ENCODE results near the gene TMCO4. TPM values are rescaled to one million over a fixed set of nuclear protein-coding genes. Genes with fewer than 3 reads are reported as not detected.

TMCO4 gene
- total and polyA plus RNA-seq, 2 donors (not counting 3 experiments of a cell fraction or from before 2014, with no cell fraction given), result 7.6 to 10.3 TPM

DNA sequence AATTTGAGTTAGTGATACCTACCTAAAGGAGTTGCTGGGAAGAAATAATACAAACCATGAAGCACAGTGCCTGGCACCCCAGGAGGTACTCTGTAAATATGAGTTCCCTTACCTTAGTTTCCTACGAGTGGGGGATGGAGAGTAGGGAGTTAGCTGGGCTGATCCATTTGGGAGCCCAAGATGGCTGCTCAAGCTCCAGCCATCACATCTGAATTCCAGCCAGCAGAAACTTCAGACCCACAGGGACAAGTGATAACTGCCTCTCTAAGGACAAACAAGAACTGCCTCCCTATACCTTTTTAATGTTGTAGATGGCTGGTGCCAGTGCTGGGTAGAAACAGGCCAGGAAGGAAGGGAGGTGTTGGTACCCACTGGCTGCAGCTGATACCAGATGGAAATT lies 112.3 kb downstream of the TMCO4 start:
- Histone ChIP-seq H3K27ac (ENCODE audit: insufficient read depth, low read depth, low read length) (no peak overlapping the region), H3K79me2 (ENCODE audit: control insufficient read depth, insufficient read depth, low read length) (no peaks in the 10 kb centered on the region), H3K4me3 (replicated peaks in 1 of 3; ENCODE audit: insufficient read depth in 1 of 3, low read depth in 1 of 3, low read length in 3 of 3) (no peak overlapping the region), H3K4me1 (ENCODE audit: control insufficient read depth, extremely low read depth, insufficient read depth, low read length) (no peaks in the 10 kb centered on the region), H3K27me3 (ENCODE audit: control insufficient read depth in 2 of 2, insufficient read depth in 2 of 2, low read length in 2 of 2) (no peaks in the 10 kb centered on the region), H3K4me2 (ENCODE audit: insufficient read depth, low read length) (no peak overlapping the region), H3K9ac (replicated peaks; ENCODE audit: extremely low read depth, insufficient read depth, low read length) (no peak overlapping the region), H3K9me1 (replicated peaks; ENCODE audit: control insufficient read depth, extremely low read depth, insufficient read depth, low read length) (no peaks in the 10 kb centered on the region), H3K36me3 (ENCODE audit: control insufficient read depth in 2 of 2, extremely low read depth in 1 of 2, insufficient read depth in 2 of 2, low read length in 2 of 2) (no peaks in the 10 kb centered on the region), H3K9me3 (replicated peaks; ENCODE audit: control insufficient read depth, insufficient read depth, low read length) (no peaks in the 10 kb centered on the region), H4K20me1 (replicated peaks; ENCODE audit: control insufficient read depth, extremely low read depth, insufficient read depth, low read length) (no peaks in the 10 kb centered on the region), H2AFZ (ENCODE audit: low read depth, low read length) (no peak overlapping the region)
- no peak for TF ChIP-seq POLR2A (IDR thresholded peaks at IDR 0.05; ENCODE audit: low read depth, low read length)
- CTCF ChIA-PET, result interaction anchor here (1.1 to 10.5 kb wide), 2 partner anchors 18 to 28 kb away, joined by 4 to 53 read pairs; no protein-coding TSS in a partner anchor
- intact Hi-C loops (cut with micrococcal nuclease) (no loop called here), dilution Hi-C loops (cut with MboI; ENCODE audit: extremely low pct_ligation_motif_present, low sequenced_read_pairs) (no loop called here)
- DNase-seq (ENCODE audit: low read depth, low spot score), result no peak
- no peak for FAIRE-seq
- no TSS peak for BruUV-seq (replicated peaks)
- POLR2A ChIA-PET, result no interaction called here

DNA sequence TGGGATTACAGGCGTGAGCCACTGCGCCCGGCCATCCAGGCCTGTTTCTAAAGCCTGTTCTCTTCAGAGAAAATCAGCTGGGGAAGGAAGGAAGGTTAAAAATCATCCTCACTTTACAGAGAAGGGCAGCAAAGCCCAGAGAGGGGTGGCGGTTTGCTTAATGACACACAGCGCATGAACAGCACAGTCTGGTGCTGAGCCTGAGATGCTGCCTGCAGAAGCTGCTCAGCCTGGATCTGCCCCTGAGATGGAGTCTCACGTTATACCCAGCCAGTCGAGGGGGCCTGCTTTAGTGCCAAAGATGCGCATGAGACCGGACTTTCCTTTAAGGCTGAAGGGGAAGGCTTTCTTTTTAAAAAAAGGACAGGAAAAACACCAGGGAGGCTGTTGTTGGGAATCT lies 113.7 kb downstream of the TMCO4 start:
- Histone ChIP-seq H4K20me1 (replicated peaks; ENCODE audit: control insufficient read depth, extremely low read depth, insufficient read depth, low read length) (no peaks in the 10 kb centered on the region), H3K4me1 (ENCODE audit: control insufficient read depth, extremely low read depth, insufficient read depth, low read length) (no peaks in the 10 kb centered on the region), H3K27ac (ENCODE audit: insufficient read depth, low read depth, low read length) (no peak overlapping the region), H3K27me3 (ENCODE audit: control insufficient read depth in 2 of 2, insufficient read depth in 2 of 2, low read length in 2 of 2) (no peaks in the 10 kb centered on the region), H3K9me1 (replicated peaks; ENCODE audit: control insufficient read depth, extremely low read depth, insufficient read depth, low read length) (no peaks in the 10 kb centered on the region), H3K9me3 (replicated peaks; ENCODE audit: control insufficient read depth, insufficient read depth, low read length) (no peaks in the 10 kb centered on the region), H3K9ac (replicated peaks; ENCODE audit: extremely low read depth, insufficient read depth, low read length) (no peak overlapping the region), H2AFZ (ENCODE audit: low read depth, low read length) (no peak overlapping the region), H3K79me2 (ENCODE audit: control insufficient read depth, insufficient read depth, low read length) (no peaks in the 10 kb centered on the region), H3K36me3 (ENCODE audit: control insufficient read depth in 2 of 2, extremely low read depth in 1 of 2, insufficient read depth in 2 of 2, low read length in 2 of 2) (no peaks in the 10 kb centered on the region), H3K4me2 (ENCODE audit: insufficient read depth, low read length) (no peak overlapping the region), H3K4me3 (replicated peaks in 1 of 3; ENCODE audit: insufficient read depth in 1 of 3, low read depth in 1 of 3, low read length in 3 of 3) (no peak overlapping the region)
- BruUV-seq (replicated peaks), result no TSS peak
- TF ChIP-seq JUN (IDR thresholded peaks at IDR 0.05; ENCODE audit: borderline replicate concordance, insufficient read depth, insufficient read length, low read depth) (no peak), EZH2 (IDR thresholded peaks at IDR 0.05; ENCODE audit: borderline replicate concordance, low read depth, low read length, severe bottlenecking) (no peak), MYC (IDR thresholded peaks at IDR 0.05; ENCODE audit: low read depth, low read length) (no peak), GATA2 (IDR thresholded peaks at IDR 0.05; ENCODE audit: insufficient read depth, insufficient read length, low read depth, low read length) (no peak), POLR2AphosphoS5 (IDR thresholded peaks at IDR 0.05; ENCODE audit: insufficient read depth, low read depth, low read length) (no peak), POLR2A (IDR thresholded peaks at IDR 0.05; ENCODE audit: low read depth, low read length) (no peak)
- TF ChIP-seq, protein P1, sequence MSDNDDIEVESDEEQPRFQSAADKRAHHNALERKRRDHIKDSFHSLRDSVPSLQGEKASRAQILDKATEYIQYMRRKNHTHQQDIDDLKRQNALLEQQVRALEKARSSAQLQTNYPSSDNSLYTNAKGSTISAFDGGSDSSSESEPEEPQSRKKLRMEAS (IDR thresholded peaks at IDR 0.05; ENCODE audit: insufficient read depth, insufficient read length), result no peak
- POLR2A ChIA-PET, result interaction anchor here (0.5 kb wide), 1 partner anchor 112 kb away, joined by 3 read pairs; no protein-coding TSS in a partner anchor
- CTCF ChIA-PET, result interaction anchor here (2.3 kb wide), 1 partner anchor 19 kb away, joined by 5 read pairs; no protein-coding TSS in a partner anchor
- intact Hi-C loops (cut with micrococcal nuclease), result no loop called here
- no peak for DNase-seq (ENCODE audit: low read depth, low spot score)
- dilution Hi-C loops (cut with MboI; ENCODE audit: extremely low pct_ligation_motif_present, low sequenced_read_pairs), result no loop called here
- no peak for FAIRE-seq
